NCI-H2196 (cell line): ENCODE measurements around the gene SPC24.
A peak's percentile ranks its signal among the peaks of the same experiment; 100 is the strongest.
"Not testable (repeated sequence)": the region's sequence is repeated elsewhere in the genome, so short reads cannot be mapped to it uniquely, and the experiment has no call there.

ENCODE experiments used
- DNase-seq: peaks from one replicate; lab custom pipeline; 2025; ENCODE audit not compliant: unreplicated experiment; lab: John Stamatoyannopoulos, UW

The SPC24 gene

DNA sequence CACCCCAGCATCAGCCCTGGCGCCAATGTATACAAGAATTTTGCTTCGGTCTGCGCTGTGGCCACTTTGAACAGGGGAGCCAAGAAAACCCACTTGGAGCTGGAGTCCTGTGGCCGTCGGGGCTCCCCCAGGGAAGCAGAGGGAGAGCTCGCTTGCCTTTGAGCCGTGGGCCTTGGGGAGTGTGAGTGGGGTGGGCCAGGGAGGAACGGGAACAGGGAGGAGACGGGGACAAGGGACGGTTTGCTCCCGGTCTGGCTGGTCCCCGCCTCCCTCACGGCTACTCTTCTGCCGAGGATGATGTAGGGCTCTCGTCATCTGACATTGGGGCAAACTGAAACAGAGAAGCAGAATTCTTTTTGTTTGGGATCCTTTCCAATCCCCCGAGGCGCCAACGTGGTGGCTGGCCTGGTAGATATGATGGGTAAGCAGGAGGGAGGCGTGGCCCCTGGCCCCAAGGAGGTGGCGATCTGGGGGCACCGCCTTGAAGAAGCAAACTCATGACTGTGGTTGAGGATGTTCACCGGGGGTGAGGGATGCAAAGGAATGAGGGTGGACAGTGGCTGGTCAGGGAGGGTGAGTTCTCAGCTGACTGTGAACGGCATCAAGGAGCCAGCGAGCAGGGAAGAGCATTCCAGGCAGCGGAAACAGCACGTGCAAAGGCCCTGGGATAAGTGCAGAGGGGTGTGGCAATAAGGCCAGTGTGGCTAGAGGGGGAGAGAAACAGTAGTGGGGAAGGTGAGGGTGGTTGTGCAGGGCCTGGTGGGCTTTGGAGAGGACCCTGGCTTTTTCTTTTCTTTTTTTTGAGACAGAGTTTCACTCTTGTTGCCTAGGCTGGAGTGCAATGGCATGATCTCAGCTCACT is 10.9 kb upstream of the SPC24 start:
- no peak for DNase-seq

GRCh38 chr19:11165486-11166030 is 10.0 kb upstream of the SPC24 start:
- no peak for DNase-seq

- DNase-seq, result no peak
Measured at GRCh38 chr19:11164879-11165406, 9.4 kb upstream of the SPC24 start.

DNA sequence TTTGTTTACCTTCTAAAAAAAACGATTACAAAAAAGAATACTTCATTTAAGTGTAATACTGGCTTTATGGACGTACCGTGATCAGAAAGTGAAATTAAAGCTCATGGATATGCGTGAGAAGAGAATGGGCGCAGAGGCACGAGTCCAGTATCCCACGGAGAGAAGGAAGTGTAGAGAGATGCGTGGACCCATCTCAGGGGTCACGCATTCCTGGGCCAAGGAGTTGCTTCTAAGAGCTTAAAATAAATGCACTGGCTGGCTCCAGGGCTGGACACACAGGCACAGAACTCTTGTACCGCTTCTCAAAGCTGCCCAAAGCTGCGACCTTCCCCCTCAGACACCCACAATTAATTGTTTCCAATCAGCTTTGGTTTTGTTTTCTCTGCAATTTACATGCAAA is 8.7 kb upstream of the SPC24 start:
- DNase-seq, result no peak

DNA sequence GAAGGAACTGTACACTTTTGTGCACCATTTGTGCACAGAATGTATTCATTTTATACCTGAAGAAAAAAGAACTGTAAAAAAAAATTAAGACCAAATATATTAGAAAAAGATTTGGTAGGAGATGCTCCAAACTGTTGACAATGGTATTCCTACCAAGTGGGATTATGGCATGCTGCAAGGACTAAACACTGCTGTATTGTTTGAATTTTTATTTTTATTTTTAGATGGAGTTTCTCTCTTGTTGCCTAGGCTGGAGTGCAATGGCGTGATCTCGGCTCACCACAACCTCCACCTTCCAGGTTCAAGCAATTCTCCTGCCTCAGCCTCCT is 4.8 kb upstream of the SPC24 start:
- DNase-seq, result not testable (repeated sequence)

- no peak for DNase-seq
Measured at GRCh38 chr19:11159598-11160439, 4.2 kb upstream of the SPC24 start.

DNA sequence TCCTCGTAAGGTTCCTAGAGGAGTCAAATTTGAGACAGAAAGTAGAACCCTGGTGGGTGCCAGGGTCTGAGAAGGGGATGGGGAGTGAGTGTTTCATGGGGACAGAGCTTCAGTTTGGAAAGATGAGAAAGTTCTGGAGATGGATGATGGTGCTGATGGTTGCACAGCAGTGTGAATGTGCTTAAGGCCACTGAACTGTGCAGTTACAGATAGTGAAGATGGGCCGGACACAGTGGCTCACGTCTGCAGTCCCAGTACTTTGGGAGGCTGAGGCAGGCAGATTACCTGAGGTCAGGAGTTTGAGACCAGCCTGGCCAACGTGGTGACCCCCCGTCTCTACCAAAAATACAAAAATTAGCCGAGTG is 917 bp downstream of the SPC24 start:
- no peak for DNase-seq

GRCh38 chr19:11152318-11153062 is 3.1 kb downstream of the SPC24 start:
- peak; percentile 79 for DNase-seq

DNA sequence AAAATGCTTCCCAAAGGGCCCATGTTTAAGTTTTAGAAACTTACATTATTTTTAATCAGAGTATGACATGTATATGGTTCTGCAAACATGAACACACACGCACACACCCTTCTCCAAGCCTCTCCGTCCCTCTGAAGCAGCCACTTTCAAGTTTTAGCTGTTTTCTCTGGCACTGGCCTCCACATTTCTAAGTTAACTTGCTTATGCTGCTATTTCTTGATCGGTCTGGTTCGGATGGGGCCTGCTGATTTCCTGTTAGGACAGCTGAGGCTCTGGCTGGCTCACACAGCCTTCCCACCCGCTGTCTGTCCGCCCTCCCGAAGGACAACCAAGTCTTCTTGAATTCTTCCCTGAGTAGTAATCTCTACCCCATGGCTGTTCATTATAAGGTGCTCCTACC is 4.4 kb downstream of the SPC24 start:
- no peak for DNase-seq

GRCh38 chr19:11148001-11148400 is 7.6 kb downstream of the SPC24 start:
- DNase-seq, result no peak

- DNase-seq, result no peak
Measured at GRCh38 chr19:11145536-11145924, 10.1 kb downstream of the SPC24 start.

GRCh38 chr19:11142528-11143171 is 12.9 kb downstream of the SPC24 start:
- DNase-seq, result peak; percentile 92

- DNase-seq, result no peak
Measured at GRCh38 chr19:11141937-11142527, 13.6 kb downstream of the SPC24 start.

DNA sequence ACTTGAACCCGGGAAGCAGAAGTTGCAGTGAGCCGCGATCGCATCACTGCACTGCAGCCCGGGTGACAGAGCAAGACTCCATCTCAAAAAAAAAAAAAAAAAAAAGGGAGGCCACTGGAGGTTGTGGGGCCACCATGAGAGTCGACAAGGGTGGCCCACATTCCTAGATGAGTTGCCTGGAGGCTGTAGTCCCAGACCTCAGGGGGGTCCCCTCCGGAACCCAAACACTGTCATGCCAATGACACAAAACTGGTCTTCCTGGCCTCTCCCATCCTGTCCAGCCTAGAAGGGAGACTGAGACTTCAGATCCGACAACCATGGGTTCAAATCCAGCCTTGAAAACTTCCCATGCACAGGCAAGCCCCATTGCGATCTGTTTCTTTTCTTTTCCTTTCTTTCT is 14.7 kb downstream of the SPC24 start:
- no peak for DNase-seq

DNA sequence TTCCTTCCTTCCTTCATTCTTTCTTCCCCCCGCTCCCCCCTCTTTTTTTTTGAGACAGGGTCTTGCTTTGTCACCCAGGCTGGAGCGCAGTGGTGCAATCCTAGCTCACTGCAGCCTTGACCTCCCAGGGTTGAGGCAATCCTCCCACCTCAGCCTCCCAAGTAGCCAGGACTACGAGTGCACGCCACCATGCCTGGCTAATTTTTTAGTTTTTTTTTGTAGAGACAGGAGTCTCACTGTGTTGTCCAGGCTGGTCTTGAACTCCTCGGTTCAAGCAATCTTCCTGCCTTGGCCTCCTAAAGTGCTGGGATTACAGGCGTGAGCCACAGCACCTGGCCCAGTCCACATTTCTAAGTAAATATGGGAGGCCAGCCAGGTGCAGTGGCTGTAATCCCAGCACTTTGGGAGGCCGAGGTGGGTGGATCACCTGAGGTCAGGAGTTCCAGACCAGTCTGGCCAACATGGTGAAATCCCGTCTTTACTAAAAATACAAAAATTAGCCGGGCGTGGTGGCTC is 15.5 kb downstream of the SPC24 start:
- DNase-seq, result not testable (repeated sequence)

DNA sequence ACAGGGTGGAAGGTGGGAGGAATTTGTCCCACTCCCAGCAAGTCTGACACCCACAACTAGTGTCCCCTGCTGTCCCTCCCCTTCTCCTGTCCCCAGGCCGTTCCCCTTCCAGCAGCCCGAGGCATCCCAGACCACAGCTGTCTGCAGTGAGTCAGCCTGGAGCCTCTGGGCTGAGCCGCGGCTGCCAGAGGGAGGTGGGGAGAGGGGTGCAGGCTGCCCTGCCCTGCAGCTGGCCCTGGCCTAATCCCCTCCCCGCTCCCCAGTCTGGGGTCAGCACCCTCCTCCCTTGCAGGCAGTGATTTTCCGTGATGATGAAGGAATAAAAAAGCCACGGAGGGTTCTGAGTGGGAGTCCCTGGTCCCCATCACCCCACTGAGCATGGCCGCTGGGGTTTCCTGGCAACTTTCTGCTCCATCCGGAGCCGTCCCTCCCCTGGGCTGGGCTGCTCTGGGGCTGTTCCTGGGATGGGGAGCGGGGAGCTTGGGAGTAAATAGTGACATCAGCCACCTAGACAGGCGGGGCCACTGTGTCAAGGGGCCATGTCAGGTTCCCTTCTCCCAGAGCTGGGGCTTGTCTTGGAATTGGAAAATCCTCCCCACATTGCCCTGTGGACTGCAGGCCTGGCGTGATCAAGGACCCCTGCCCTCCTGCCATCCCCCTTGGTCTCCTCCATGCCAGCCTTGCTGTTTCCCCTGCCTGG is 16.8 kb downstream of the SPC24 start:
- no peak for DNase-seq

GRCh38 chr19:11137542-11138384 is 17.8 kb downstream of the SPC24 start:
- DNase-seq, result peak; percentile 68

- DNase-seq, result no peak
Measured at GRCh38 chr19:11136400-11137101, 19.0 kb downstream of the SPC24 start.
